SU-DHL-6 (cell line): ENCODE measurements around the gene LCE1F.

Experiments used
- H2AFZ ChIP-seq: fragments of 200-600 bp; sonication (generic); 2 replicates; pipeline ENCODE4 v1.6.1; 2014; ENCODE audit warnings: low read depth, mild to moderate bottlenecking, moderate library complexity, mixed read lengths, antibody characterized with exemption, low read length; ENCODE audit not compliant: severe bottlenecking
- H3F3A ChIP-seq: fragments of 200-600 bp; shearing (Covaris generic); 2 replicates; pipeline ENCODE4 v1.6.0; 2016; ENCODE audit warnings: antibody characterized with exemption, mild to moderate bottlenecking; ENCODE audit not compliant: insufficient read depth
- H3K27ac ChIP-seq: fragments of 200-600 bp; sonication (generic); 2 replicates; pipeline ENCODE4 v1.5.1; 2016; ENCODE audit warnings: low read depth, mild to moderate bottlenecking, low read length, moderate library complexity, mixed read lengths
- H3K27me3 ChIP-seq: fragments of 200-600 bp; sonication (generic), shearing (Covaris generic); 2 replicates; pipeline ENCODE4 v1.6.0; 2014; ENCODE audit warnings: mild to moderate bottlenecking, low read length
- H3K36me3 ChIP-seq: fragments of 200-600 bp; sonication (generic); 2 replicates; pipeline ENCODE4 v1.6.1; 2014; ENCODE audit warnings: mild to moderate bottlenecking, low read length, mixed read lengths
- H3K4me2 ChIP-seq: fragments of 300-600, 200-600 bp; shearing (Covaris generic), sonication (generic); 2 replicates; pipeline ENCODE4 v1.6.0; 2014; ENCODE audit warnings: low read length, low read depth, mild to moderate bottlenecking; ENCODE audit not compliant: poor library complexity, severe bottlenecking
- H3K4me3 ChIP-seq: fragments of 200-600 bp; sonication (generic); 2 replicates; pipeline ENCODE4 v1.5.1; 2014; ENCODE audit warnings: antibody characterized with exemption, low read length, mild to moderate bottlenecking, mixed read lengths; ENCODE audit not compliant: insufficient read depth, poor library complexity, severe bottlenecking
- H3K79me2 ChIP-seq: fragments of 200-600 bp; sonication (generic); 2 replicates; pipeline ENCODE4 v1.6.1; 2014; ENCODE audit warnings: mild to moderate bottlenecking, low read length, moderate library complexity; ENCODE audit not compliant: insufficient read depth
- H3K9ac ChIP-seq: fragments of 200-600 bp; sonication (generic); 2 replicates; pipeline ENCODE4 v1.7.0; 2014; ENCODE audit warnings: mild to moderate bottlenecking, low read length
- H3K9me2 ChIP-seq: fragments of 200-600 bp; sonication (generic); replicated peaks from 2 replicates; pipeline ENCODE4 v1.6.1; 2014; ENCODE audit warnings: low read length; ENCODE audit not compliant: insufficient read depth
- H3K9me3 ChIP-seq: fragments of 200-600 bp; sonication (generic); 2 replicates; pipeline ENCODE4 v1.6.1; 2014; ENCODE audit warnings: low read length, mixed read lengths; ENCODE audit not compliant: insufficient read depth
- H4K20me1 ChIP-seq: fragments of 200-600 bp; sonication (generic); 2 replicates; pipeline ENCODE4 v1.6.1; 2014; ENCODE audit warnings: low read depth, mild to moderate bottlenecking, antibody characterized with exemption, low read length, moderate library complexity, mixed read lengths
- CTCF ChIP-seq: fragments of 200-600 bp; sonication (generic); IDR thresholded peaks from one replicate; pipeline ENCODE4 v1.5.1; 2017; ENCODE audit warnings: antibody characterized with exemption, mild to moderate bottlenecking, low read length, moderate library complexity; ENCODE audit not compliant: insufficient read depth, poor library complexity, severe bottlenecking
- EZH2phosphoT487 ChIP-seq: fragments of 200-600 bp; sonication (generic), shearing (Covaris generic); conservative IDR thresholded peaks from 2 replicates; pipeline ENCODE4 v1.6.1; 2018; ENCODE audit warnings: mild to moderate bottlenecking, antibody characterized with exemption, low read length, moderate library complexity, mixed read lengths

The LCE1F gene

GRCh38 chr1:152795686-152796085 is 20.7 kb downstream of the LCE1F start:
- Histone ChIP-seq H3K27ac (no peak overlapping the region), H3K4me2 (no peak overlapping the region), H3K79me2 (no peaks in the 10 kb centered on the region), H3K36me3 (no peaks in the 10 kb centered on the region), H2AFZ (no peak overlapping the region), H3F3A (no peaks in the 10 kb centered on the region), H3K9me2 (no peaks in the 10 kb centered on the region), H3K9ac (no peak overlapping the region), H3K9me3 (no peaks in the 10 kb centered on the region), H4K20me1 (no peaks in the 10 kb centered on the region), H3K4me3 (no peak overlapping the region), H3K27me3 (no peaks in the 10 kb centered on the region)
- TF ChIP-seq CTCF: no peak
- no peak for TF ChIP-seq EZH2phosphoT487

- H3K4me2 ChIP-seq: no peak within 1 kb of the TSS
- H3K9ac ChIP-seq: no peak within 1 kb of the TSS
- H3K79me2 ChIP-seq: no peaks in the 10 kb centered on the region
- no peak for TF ChIP-seq EZH2phosphoT487
- TF ChIP-seq CTCF: no peak
- H2AFZ ChIP-seq: no peak within 1 kb of the TSS
- no peak within 1 kb of the TSS for H3K4me3 ChIP-seq
- H3K27ac ChIP-seq: no peak within 1 kb of the TSS
- H3K27me3 ChIP-seq: no peaks in the 10 kb centered on the region
- no peaks in the 10 kb centered on the region for H3K9me2 ChIP-seq
- no peaks in the 10 kb centered on the region for H4K20me1 ChIP-seq
- H3K36me3 ChIP-seq: no peaks in the 10 kb centered on the region
- no peaks in the 10 kb centered on the region for H3F3A ChIP-seq
- H3K9me3 ChIP-seq: no peaks in the 10 kb centered on the region
These were observed 21.5 kb downstream of the LCE1F start, which contains the start of gene LCE1D for GRCh38 chr1:152796421-152796820. TSS of gene LCE1D (plus strand) at chr1:152796721. CDS start at chr1:152797795, 1,074 bp downstream.

- H3K4me2 ChIP-seq: no peak overlapping the region
- no peak overlapping the region for H3K9ac ChIP-seq
- no peak overlapping the region for H3K4me3 ChIP-seq
- H3K36me3 ChIP-seq: no peaks in the 10 kb centered on the region
- no peak overlapping the region for H3K27ac ChIP-seq
- no peaks in the 10 kb centered on the region; the same call in 1 of the 2 replicates for H3K9me2 ChIP-seq
- no peaks in the 10 kb centered on the region for H3F3A ChIP-seq
- H3K9me3 ChIP-seq: no peaks in the 10 kb centered on the region
- no peak overlapping the region for H2AFZ ChIP-seq
- TF ChIP-seq CTCF (no peak), EZH2phosphoT487 (no peak)
- H4K20me1 ChIP-seq: no peaks in the 10 kb centered on the region
- no peaks in the 10 kb centered on the region for H3K79me2 ChIP-seq
- no peaks in the 10 kb centered on the region for H3K27me3 ChIP-seq
These were observed 26.4 kb downstream of the LCE1F start for GRCh38 chr1:152801333-152801732.
